GM21723 (cell line): ENCODE measurements around the gene ZBTB7C.
"Not testable (repeated sequence)": the region's sequence is repeated elsewhere in the genome, so short reads cannot be mapped to it uniquely, and the experiment has no call there.

Experiments
- ATAC-seq: cut with Tn5 transposase; IDR thresholded peaks from one replicate; pipeline ENCODE4 v1.9.1; 2021; ENCODE audit warnings: mild to moderate bottlenecking, moderate library complexity; ENCODE audit not compliant: unreplicated experiment

Gene ZBTB7C

GRCh38 chr18:48303883-48304282 is 105.3 kb downstream of the ZBTB7C start:
- no peak for ATAC-seq

- ATAC-seq = no peak
Measured at GRCh38 chr18:48302736-48303135, 106.4 kb downstream of the ZBTB7C start.

GRCh38 chr18:48300463-48300961 is 108.7 kb downstream of the ZBTB7C start:
- no peak for ATAC-seq

GRCh38 chr18:48297139-48297538 is 112.0 kb downstream of the ZBTB7C start:
- ATAC-seq = no peak

- no peak for ATAC-seq
Measured at GRCh38 chr18:48296581-48296980, 112.6 kb downstream of the ZBTB7C start.

- no peak for ATAC-seq
Measured at GRCh38 chr18:48295586-48296311, 113.4 kb downstream of the ZBTB7C start.

- no peak for ATAC-seq
Measured at GRCh38 chr18:48294899-48295585, 114.1 kb downstream of the ZBTB7C start.

GRCh38 chr18:48293954-48294898 is 115.0 kb downstream of the ZBTB7C start:
- ATAC-seq = no peak

GRCh38 chr18:48292782-48293424 is 116.3 kb downstream of the ZBTB7C start:
- no peak for ATAC-seq

GRCh38 chr18:48292229-48292628 is 117.0 kb downstream of the ZBTB7C start:
- ATAC-seq = no peak

GRCh38 chr18:48290162-48290926 is 118.8 kb downstream of the ZBTB7C start:
- ATAC-seq = no peak

- no peak for ATAC-seq
Measured at GRCh38 chr18:48284743-48285142, 124.4 kb downstream of the ZBTB7C start.

- ATAC-seq = not testable (repeated sequence)
Measured at GRCh38 chr18:48284011-48284410, 125.2 kb downstream of the ZBTB7C start.

GRCh38 chr18:48281460-48281859 is 127.7 kb downstream of the ZBTB7C start:
- not testable (repeated sequence) for ATAC-seq

- no peak for ATAC-seq
Measured at GRCh38 chr18:48279312-48279711, 129.9 kb downstream of the ZBTB7C start.

GRCh38 chr18:48278081-48278480 is 131.1 kb downstream of the ZBTB7C start:
- no peak for ATAC-seq

- no peak for ATAC-seq
Measured at GRCh38 chr18:48274301-48274700, 134.9 kb downstream of the ZBTB7C start.

GRCh38 chr18:48270929-48271328 is 138.3 kb downstream of the ZBTB7C start:
- ATAC-seq = no peak

- no peak for ATAC-seq
Measured at GRCh38 chr18:48265328-48265727, 143.9 kb downstream of the ZBTB7C start.
